ENCODE data around the gene USP9X.
"Not testable (repeated sequence)": the region's sequence is repeated elsewhere in the genome, so short reads cannot be mapped to it uniquely, and the experiment has no call there.

USP9X gene

DNA sequence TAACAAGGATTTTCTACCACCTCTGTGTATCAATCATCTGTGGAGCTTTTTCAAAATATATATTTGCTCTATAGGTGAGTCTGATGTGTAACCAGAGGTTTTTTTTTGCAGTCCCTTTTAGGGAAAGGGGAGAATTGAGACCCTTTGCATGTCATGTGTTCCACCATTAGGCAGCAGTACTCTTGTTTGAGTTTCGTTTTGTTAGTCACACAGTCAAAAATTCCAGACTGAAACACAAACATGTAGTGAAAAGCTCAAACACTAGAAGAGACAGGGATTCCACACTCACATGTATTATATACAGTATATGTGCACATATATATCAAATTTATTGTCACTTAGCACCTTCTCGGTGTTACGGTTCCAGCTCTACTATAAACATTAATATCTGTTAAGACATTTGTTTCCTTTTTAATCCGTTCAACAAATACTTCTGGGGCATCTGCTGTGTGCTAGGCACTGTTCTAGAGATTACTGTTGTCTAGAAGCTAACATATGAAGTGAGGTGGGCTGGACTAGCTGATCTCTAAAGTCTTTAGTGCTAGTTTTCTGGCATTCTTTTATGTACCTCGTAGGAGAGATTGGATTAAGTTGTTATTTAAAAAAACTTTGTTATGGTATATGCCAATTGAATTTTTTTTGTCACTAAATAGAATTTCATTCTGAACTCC lies 5.5 kb downstream of the USP9X start:
- H3K9ac ChIP-seq (ENCODE audit: low read length) = no peak overlapping the region
- peaks cover 15% of the 10 kb centered on the region for H3K4me1 ChIP-seq (ENCODE audit: control insufficient read depth, insufficient read depth, low read length)
- no peaks in the 10 kb centered on the region for H3K27me3 ChIP-seq (ENCODE audit: control insufficient read depth, insufficient read depth, low read length)
- no peaks in the 10 kb centered on the region for H3K9me3 ChIP-seq (ENCODE audit: control insufficient read depth, low read length)
- H3K36me3 ChIP-seq (ENCODE audit: control insufficient read depth, insufficient read depth, low read length) = no peaks in the 10 kb centered on the region
- no peak overlapping the region for H3K4me3 ChIP-seq (ENCODE audit: low read length)

DNA sequence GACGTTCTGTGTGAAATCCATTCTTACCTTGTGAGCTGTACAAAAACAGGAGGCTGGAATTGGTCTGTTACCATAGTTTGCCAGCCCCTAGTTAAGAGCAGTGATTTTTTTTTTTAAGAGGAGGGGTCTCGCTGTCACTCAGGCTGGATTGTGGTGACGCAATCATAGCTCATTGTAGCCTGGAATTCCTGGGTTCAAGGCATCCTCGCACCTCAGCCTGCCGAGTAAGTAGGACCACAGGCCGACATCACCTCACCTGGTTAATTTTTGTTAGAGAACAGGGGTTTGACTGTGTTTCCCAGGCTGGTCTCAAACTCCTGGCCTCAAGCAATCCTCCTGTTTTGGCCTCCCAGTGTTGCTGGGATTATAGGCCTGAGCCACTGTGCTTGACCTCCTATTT lies 7.5 kb downstream of the USP9X start:
- H3K4me1 ChIP-seq (ENCODE audit: control insufficient read depth, insufficient read depth, low read length) = peaks cover 15% of the 10 kb centered on the region
- H3K27me3 ChIP-seq (ENCODE audit: control insufficient read depth, insufficient read depth, low read length) = no peaks in the 10 kb centered on the region

DNA sequence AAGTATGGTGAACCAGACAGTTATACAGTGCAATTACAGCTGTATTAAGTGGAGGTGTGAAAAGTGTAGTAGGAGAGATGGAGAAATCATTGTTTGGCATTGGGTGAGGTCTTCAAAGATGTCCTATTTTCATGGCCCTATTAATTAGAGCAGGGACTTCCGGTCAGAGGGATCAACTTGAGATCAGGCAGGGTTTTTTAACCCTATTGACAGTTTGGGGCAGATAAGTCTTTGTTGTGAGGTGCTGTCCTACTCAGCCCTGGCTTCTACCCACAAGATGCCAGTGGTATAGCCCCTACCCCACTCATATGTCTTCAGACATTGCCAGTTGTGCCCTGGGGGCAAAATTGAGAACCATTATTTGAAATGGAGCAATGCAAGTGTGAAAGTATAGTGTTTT lies 9.9 kb downstream of the USP9X start:
- H3K4me1 ChIP-seq (ENCODE audit: control insufficient read depth, insufficient read depth, low read length) = peaks cover 8% of the 10 kb centered on the region
- H3K9ac ChIP-seq (ENCODE audit: low read length) = no peak overlapping the region
- no peak overlapping the region for H3K4me3 ChIP-seq (ENCODE audit: low read length)
- no peaks in the 10 kb centered on the region for H3K36me3 ChIP-seq (ENCODE audit: control insufficient read depth, insufficient read depth, low read length)
- H3K9me3 ChIP-seq (ENCODE audit: control insufficient read depth, low read length) = no peaks in the 10 kb centered on the region
- no peaks in the 10 kb centered on the region for H3K27me3 ChIP-seq (ENCODE audit: control insufficient read depth, insufficient read depth, low read length)

More for the DNA sequence above, 7.5 kb downstream of the USP9X start:
- Histone ChIP-seq H3K36me3 (ENCODE audit: control insufficient read depth, insufficient read depth, low read length) (no peaks in the 10 kb centered on the region), H3K9ac (ENCODE audit: low read length) (no peak overlapping the region), H3K9me3 (ENCODE audit: control insufficient read depth, low read length) (no peaks in the 10 kb centered on the region), H3K4me3 (ENCODE audit: low read length) (no peak overlapping the region)

DNA sequence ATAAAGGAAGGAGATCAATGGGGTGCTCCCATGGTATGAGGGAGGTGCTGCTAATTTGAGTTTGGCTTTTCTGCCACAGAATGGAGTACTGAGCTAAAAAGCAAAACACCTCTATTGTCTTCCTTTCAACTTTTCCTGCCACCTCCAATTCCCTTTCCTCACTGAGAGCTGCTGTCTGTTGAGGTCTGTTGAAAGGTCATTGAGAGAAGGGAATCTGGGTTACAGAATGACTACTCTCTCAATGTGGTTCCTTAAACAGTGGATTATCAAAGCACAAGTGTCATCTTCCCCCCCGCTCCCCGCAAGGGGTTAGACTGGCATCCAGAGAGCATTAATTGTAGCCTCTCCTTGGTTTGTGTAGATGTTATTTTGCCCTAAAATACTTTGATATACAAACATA lies 10.7 kb downstream of the USP9X start:
- H3K4me3 ChIP-seq (ENCODE audit: low read length) = no peak overlapping the region
- H3K9me3 ChIP-seq (ENCODE audit: control insufficient read depth, low read length) = no peaks in the 10 kb centered on the region
- peaks cover 8% of the 10 kb centered on the region for H3K4me1 ChIP-seq (ENCODE audit: control insufficient read depth, insufficient read depth, low read length)
- no peaks in the 10 kb centered on the region for H3K27me3 ChIP-seq (ENCODE audit: control insufficient read depth, insufficient read depth, low read length)
- H3K36me3 ChIP-seq (ENCODE audit: control insufficient read depth, insufficient read depth, low read length) = no peaks in the 10 kb centered on the region
- no peak overlapping the region for H3K9ac ChIP-seq (ENCODE audit: low read length)

DNA sequence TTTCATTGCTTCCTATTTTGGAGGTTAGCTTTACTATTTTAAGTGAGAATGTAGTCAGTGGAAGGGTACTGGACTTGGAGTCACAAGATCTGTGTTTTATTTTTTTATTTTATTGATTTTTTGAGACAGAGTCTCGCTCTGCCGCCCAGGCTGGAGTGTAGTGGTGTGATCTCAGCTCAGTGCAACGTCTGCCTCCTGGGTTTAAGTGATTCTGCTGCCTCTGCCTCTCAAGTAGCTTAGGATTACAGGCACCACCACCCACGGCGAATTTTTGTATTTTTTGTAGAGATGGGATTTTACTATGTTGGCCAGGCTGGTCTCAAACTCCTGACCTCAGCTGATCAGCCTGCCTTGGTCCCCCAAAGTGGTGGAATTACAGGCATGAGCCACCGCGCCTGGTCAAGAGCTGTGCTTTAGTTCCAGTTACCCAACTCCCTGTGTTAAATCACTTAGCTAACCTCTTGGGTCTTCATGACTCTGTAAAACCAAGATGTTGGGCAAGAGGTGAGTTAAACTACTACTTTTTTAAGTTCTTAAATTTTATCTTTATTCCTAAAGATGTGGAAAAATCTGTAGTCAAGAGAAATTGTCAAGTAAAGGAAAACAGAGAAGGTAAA lies 11.2 kb downstream of the USP9X start:
- Histone ChIP-seq H3K36me3 (ENCODE audit: control insufficient read depth, insufficient read depth, low read length) (no peaks in the 10 kb centered on the region), H3K9ac (ENCODE audit: low read length) (no peak overlapping the region), H3K4me1 (ENCODE audit: control insufficient read depth, insufficient read depth, low read length) (peaks cover 8% of the 10 kb centered on the region), H3K9me3 (ENCODE audit: control insufficient read depth, low read length) (no peaks in the 10 kb centered on the region), H3K27me3 (ENCODE audit: control insufficient read depth, insufficient read depth, low read length) (no peaks in the 10 kb centered on the region), H3K4me3 (ENCODE audit: low read length) (no peak overlapping the region)

DNA sequence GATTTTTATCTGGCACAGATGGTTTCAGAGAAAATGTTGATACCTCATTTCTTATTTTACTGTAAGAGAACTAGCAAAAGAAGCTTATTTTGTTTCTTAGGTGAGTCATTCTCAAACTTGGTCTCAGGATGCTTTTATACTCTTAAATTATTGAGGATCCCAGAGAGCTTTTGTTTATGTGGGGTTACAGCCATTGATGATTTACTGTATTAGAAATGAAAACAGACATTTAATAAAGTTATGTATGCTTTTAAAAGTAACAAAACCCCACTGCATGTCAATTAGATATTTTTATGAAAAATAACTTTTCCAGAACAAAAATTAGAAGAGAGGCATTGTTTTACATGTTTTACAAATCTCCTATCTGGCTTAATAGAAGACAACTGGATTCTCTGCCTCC lies 12.1 kb downstream of the USP9X start:
- H3K36me3 ChIP-seq (ENCODE audit: control insufficient read depth, insufficient read depth, low read length) = no peaks in the 10 kb centered on the region
- H3K4me3 ChIP-seq (ENCODE audit: low read length) = no peak overlapping the region

DNA sequence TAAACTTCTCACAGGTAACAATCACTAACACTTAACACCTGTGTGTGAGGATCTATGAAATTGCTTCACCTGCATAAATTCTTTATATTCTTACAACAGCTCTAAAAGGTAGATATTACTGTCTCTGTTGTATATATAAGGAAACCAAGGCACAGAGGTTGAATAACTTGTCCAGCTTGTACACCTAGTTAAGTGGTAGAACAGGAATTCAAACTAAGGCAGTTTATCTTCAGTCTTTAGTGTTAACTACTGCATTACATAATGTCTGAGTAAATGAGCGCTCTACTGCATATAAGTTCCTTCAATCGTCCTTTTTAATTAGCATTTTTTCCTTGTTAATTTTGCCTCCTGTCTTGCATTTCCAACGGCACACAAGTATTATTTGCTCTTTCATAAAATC lies 15.0 kb downstream of the USP9X start:
- Histone ChIP-seq H3K27me3 (ENCODE audit: control insufficient read depth, insufficient read depth, low read length) (no peaks in the 10 kb centered on the region), H3K9me3 (ENCODE audit: control insufficient read depth, low read length) (no peaks in the 10 kb centered on the region), H3K9ac (ENCODE audit: low read length) (no peak overlapping the region), H3K4me1 (ENCODE audit: control insufficient read depth, insufficient read depth, low read length) (peaks cover 6% of the 10 kb centered on the region), H3K36me3 (ENCODE audit: control insufficient read depth, insufficient read depth, low read length) (no peaks in the 10 kb centered on the region), H3K4me3 (ENCODE audit: low read length) (no peak overlapping the region)

More for the DNA sequence above, 12.1 kb downstream of the USP9X start:
- Histone ChIP-seq H3K27me3 (ENCODE audit: control insufficient read depth, insufficient read depth, low read length) (no peaks in the 10 kb centered on the region), H3K4me1 (ENCODE audit: control insufficient read depth, insufficient read depth, low read length) (peaks cover 5% of the 10 kb centered on the region), H3K9me3 (ENCODE audit: control insufficient read depth, low read length) (no peaks in the 10 kb centered on the region), H3K9ac (ENCODE audit: low read length) (no peak overlapping the region)

DNA sequence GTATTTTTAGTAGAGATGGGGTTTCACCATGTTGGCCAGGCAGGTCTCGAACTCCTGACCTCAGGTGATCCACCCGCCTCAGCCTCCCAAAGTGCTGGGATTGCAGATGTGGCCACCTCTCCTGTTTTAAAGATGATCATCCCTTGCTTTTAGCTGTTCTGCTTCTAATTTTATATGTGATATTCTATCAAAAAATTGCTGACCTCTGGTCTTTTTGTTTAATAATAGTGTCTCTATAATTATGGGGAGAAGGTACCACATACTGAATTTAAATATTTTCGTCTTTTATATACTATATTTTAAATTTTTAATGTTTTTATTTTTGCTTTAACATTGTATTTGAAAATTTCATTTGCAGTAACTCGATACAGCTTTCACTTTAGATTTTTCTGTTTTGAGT lies 15.6 kb downstream of the USP9X start:
- H3K4me1 ChIP-seq (ENCODE audit: control insufficient read depth, insufficient read depth, low read length) = peaks cover 3% of the 10 kb centered on the region

DNA sequence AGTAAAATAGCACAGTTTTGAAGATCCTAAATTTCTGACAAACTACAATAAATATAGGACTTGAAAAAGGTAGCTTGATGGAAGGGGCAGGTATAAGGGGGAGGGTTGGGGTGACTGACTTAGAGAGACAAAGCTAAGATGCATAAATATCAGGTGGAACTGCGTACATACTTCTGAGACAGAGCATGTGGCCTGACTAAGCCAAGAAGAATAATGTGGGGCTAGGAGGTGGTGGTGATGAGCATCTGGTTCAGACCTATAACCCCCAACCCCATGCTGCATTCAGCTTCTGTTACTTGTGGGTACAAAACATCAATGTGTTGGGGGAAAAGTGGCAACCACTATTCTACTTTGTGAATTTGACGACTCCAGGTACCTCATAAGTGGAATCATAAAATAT lies 19.8 kb downstream of the USP9X start:
- Histone ChIP-seq H3K4me3 (ENCODE audit: low read length) (no peak overlapping the region), H3K9ac (ENCODE audit: low read length) (no peak overlapping the region), H3K36me3 (ENCODE audit: control insufficient read depth, insufficient read depth, low read length) (no peaks in the 10 kb centered on the region), H3K4me1 (ENCODE audit: control insufficient read depth, insufficient read depth, low read length) (peaks cover 14% of the 10 kb centered on the region), H3K27me3 (ENCODE audit: control insufficient read depth, insufficient read depth, low read length) (no peaks in the 10 kb centered on the region), H3K9me3 (ENCODE audit: control insufficient read depth, low read length) (no peaks in the 10 kb centered on the region)

More for the DNA sequence above, 15.6 kb downstream of the USP9X start:
- Histone ChIP-seq H3K9me3 (ENCODE audit: control insufficient read depth, low read length) (no peaks in the 10 kb centered on the region), H3K9ac (ENCODE audit: low read length) (no peak overlapping the region), H3K4me3 (ENCODE audit: low read length) (no peak overlapping the region), H3K27me3 (ENCODE audit: control insufficient read depth, insufficient read depth, low read length) (no peaks in the 10 kb centered on the region), H3K36me3 (ENCODE audit: control insufficient read depth, insufficient read depth, low read length) (no peaks in the 10 kb centered on the region)

DNA sequence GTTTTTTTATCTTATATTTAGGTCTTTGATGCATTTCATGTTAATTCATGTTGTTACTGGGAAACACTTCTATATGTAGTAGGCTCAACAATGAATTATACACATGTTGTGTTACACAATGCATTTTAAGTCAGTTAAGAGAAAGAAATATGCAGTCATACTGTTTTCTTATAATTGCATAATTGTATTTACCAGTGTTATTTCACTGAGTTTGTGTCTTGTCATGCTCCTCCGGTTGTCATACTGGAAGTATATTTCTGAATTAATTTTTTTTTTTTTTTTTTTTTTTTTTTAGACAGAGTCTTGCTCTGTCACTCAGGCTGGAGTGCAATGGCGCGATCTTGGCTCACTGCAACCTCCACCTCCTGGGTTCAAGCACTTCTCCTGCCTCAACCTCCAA lies 21.0 kb downstream of the USP9X start:
- H3K9ac ChIP-seq (ENCODE audit: low read length); H3K27me3 ChIP-seq (ENCODE audit: control insufficient read depth, insufficient read depth, low read length); H3K4me3 ChIP-seq (ENCODE audit: low read length); H3K9me3 ChIP-seq (ENCODE audit: control insufficient read depth, low read length); H3K36me3 ChIP-seq (ENCODE audit: control insufficient read depth, insufficient read depth, low read length): not testable (repeated sequence)
- H3K4me1 ChIP-seq (ENCODE audit: control insufficient read depth, insufficient read depth, low read length) = peaks cover 14% of the 10 kb centered on the region

DNA sequence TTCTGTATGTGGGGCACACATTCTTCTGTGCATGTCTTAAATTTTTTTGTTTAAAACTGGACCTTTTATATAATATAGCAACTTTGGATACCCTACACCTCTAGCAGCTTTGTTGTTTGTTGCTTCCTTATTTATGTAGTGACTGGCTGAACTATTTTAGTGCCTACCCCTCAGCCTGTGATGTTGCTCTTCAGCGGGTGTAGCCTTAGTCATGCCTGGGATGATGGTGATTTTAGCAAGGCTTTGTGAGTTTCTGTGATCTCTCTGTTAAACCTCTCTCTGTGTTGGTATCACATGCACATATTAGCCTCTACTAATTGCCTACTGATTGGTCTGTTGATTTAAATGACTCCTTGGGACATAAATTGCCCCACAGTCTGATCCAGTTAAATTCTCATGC lies 22.8 kb downstream of the USP9X start:
- Histone ChIP-seq H3K27me3 (ENCODE audit: control insufficient read depth, insufficient read depth, low read length) (no peaks in the 10 kb centered on the region), H3K4me1 (ENCODE audit: control insufficient read depth, insufficient read depth, low read length) (peaks cover 13% of the 10 kb centered on the region), H3K9me3 (ENCODE audit: control insufficient read depth, low read length) (no peaks in the 10 kb centered on the region), H3K9ac (ENCODE audit: low read length) (no peak overlapping the region), H3K36me3 (ENCODE audit: control insufficient read depth, insufficient read depth, low read length) (no peaks in the 10 kb centered on the region), H3K4me3 (ENCODE audit: low read length) (no peak overlapping the region)

DNA sequence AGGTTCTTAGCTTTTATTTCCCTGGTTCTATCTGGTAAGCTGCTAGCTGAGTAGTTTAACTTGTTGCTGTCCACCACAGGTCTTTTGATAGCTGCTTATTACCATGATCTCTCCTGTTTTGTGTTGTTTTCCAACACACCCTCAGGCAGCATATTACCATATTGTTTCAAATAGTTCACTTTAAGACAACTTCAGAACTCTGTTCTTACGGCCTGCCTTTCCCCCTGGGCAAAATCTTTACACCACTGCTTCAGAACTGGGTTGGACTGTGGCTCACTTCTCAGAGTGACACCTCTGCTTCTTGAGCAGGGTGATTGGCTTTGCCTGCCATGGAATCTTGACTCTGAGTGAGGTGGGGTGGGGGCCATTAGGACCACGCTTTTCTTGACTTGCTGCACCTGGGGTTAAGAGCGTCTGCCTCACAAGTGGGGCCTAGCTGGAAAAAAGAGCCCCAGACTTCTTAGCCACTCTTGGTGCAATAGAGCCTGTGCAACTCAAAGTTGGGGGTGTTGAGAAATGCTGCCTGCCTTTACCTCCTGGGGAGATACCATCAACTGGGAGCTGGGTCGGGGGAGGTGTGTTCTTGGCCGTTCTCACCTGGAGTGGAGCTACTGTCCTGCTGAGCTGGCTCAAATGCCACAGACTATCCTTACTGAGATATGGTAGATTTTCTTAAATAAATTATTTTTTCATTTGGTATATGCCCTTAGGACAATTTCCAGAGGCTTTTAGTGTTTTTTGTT lies 23.4 kb downstream of the USP9X start:
- Histone ChIP-seq H3K9me3 (ENCODE audit: control insufficient read depth, low read length) (no peaks in the 10 kb centered on the region), H3K4me3 (ENCODE audit: low read length) (no peak overlapping the region), H3K4me1 (ENCODE audit: control insufficient read depth, insufficient read depth, low read length) (peaks cover 11% of the 10 kb centered on the region), H3K36me3 (ENCODE audit: control insufficient read depth, insufficient read depth, low read length) (no peaks in the 10 kb centered on the region), H3K9ac (ENCODE audit: low read length) (no peak overlapping the region), H3K27me3 (ENCODE audit: control insufficient read depth, insufficient read depth, low read length) (no peaks in the 10 kb centered on the region)

Measured in mucosa of stomach (tissue), 1 donor.